Fibroblast of skin of right biceps (primary cell): ENCODE measurements around the gene SERPINA3.

Source experiments
- DNase-seq: peaks from one replicate; pipeline ENCODE4 v3.0.0-alpha.2; 2013

SERPINA3 gene

GRCh38 chr14:94614802-94615201 lies 2.6 kb downstream of the SERPINA3 start:
- no peak for DNase-seq

GRCh38 chr14:94615254-94615653 lies 3.1 kb downstream of the SERPINA3 start:
- no peak for DNase-seq

GRCh38 chr14:94615823-94616570 lies 3.8 kb downstream of the SERPINA3 start:
- no peak for DNase-seq

- DNase-seq, result no peak
These were observed 5.3 kb downstream of the SERPINA3 start for GRCh38 chr14:94617366-94617941.

- DNase-seq, result no peak
These were observed 6.0 kb downstream of the SERPINA3 start for GRCh38 chr14:94617988-94618822.

GRCh38 chr14:94619297-94619696 lies 7.1 kb downstream of the SERPINA3 start:
- DNase-seq, result no peak

- DNase-seq, result no peak
These were observed 8.4 kb downstream of the SERPINA3 start for GRCh38 chr14:94620597-94620996.

GRCh38 chr14:94621358-94622134 lies 9.4 kb downstream of the SERPINA3 start:
- DNase-seq, result no peak

GRCh38 chr14:94622653-94623421 lies 10.6 kb downstream of the SERPINA3 start:
- DNase-seq, result no peak

- no peak for DNase-seq
These were observed 11.2 kb downstream of the SERPINA3 start for GRCh38 chr14:94623422-94623809.

- no peak for DNase-seq
These were observed 11.8 kb downstream of the SERPINA3 start for GRCh38 chr14:94623856-94624499.

- DNase-seq, result no peak
These were observed 12.6 kb downstream of the SERPINA3 start for GRCh38 chr14:94624537-94625352.

- no peak for DNase-seq
These were observed 13.1 kb downstream of the SERPINA3 start for GRCh38 chr14:94625353-94625635.

GRCh38 chr14:94628578-94628977 lies 16.4 kb downstream of the SERPINA3 start:
- no peak for DNase-seq

- no peak for DNase-seq
These were observed 18.2 kb downstream of the SERPINA3 start for GRCh38 chr14:94630396-94630795.

GRCh38 chr14:94631050-94631449 lies 18.9 kb downstream of the SERPINA3 start:
- no peak for DNase-seq

GRCh38 chr14:94631536-94632304 lies 19.5 kb downstream of the SERPINA3 start:
- no peak for DNase-seq

GRCh38 chr14:94632305-94632590 lies 20.1 kb downstream of the SERPINA3 start:
- no peak for DNase-seq

- no peak for DNase-seq
These were observed 20.9 kb downstream of the SERPINA3 start for GRCh38 chr14:94633121-94633520.

- DNase-seq, result no peak
These were observed 23.0 kb downstream of the SERPINA3 start for GRCh38 chr14:94635154-94635553.
